ENCODE results near the gene MRPS11.
"Not testable (repeated sequence)": the region's sequence is repeated elsewhere in the genome, so short reads cannot be mapped to it uniquely, and the experiment has no call there.

MRPS11 gene

GRCh38 chr15:88454867-88455810 is 12.4 kb upstream of the MRPS11 start:
- no peak for DNase-seq (ENCODE audit: low read depth)

- DNase-seq (ENCODE audit: low read depth): no peak
These were observed 10.8 kb upstream of the MRPS11 start for GRCh38 chr15:88456733-88457132.

GRCh38 chr15:88463870-88464532 is 3.5 kb upstream of the MRPS11 start:
- no peak for DNase-seq (ENCODE audit: low read depth)

GRCh38 chr15:88465633-88466224 is 1.8 kb upstream of the MRPS11 start:
- no peak for DNase-seq (ENCODE audit: low read depth)

GRCh38 chr15:88467935-88468528 is 524 bp downstream of the MRPS11 start:
- DNase-seq (ENCODE audit: low read depth): no peak

GRCh38 chr15:88468721-88469120 is 1.2 kb downstream of the MRPS11 start:
- DNase-seq (ENCODE audit: low read depth): not testable (repeated sequence)

- no peak for DNase-seq (ENCODE audit: low read depth)
These were observed 1.8 kb downstream of the MRPS11 start for GRCh38 chr15:88469321-88469720.

GRCh38 chr15:88470625-88471372 is 3.3 kb downstream of the MRPS11 start:
- no peak for DNase-seq (ENCODE audit: low read depth)

GRCh38 chr15:88472225-88472624 is 4.7 kb downstream of the MRPS11 start:
- no peak for DNase-seq (ENCODE audit: low read depth)

GRCh38 chr15:88473661-88474293 is 6.3 kb downstream of the MRPS11 start:
- not testable (repeated sequence) for DNase-seq (ENCODE audit: low read depth)

- DNase-seq (ENCODE audit: low read depth): no peak
These were observed 9.1 kb downstream of the MRPS11 start for GRCh38 chr15:88476635-88477060.

- DNase-seq (ENCODE audit: low read depth): no peak
These were observed 9.6 kb downstream of the MRPS11 start for GRCh38 chr15:88477126-88477525.

GRCh38 chr15:88477904-88478303 is 10.4 kb downstream of the MRPS11 start:
- DNase-seq (ENCODE audit: low read depth): no peak

GRCh38 chr15:88479169-88479568 is 11.7 kb downstream of the MRPS11 start:
- no peak for DNase-seq (ENCODE audit: low read depth)

- DNase-seq (ENCODE audit: low read depth): no peak
These were observed 13.5 kb downstream of the MRPS11 start for GRCh38 chr15:88480981-88481380.

GRCh38 chr15:88482263-88482662 is 14.8 kb downstream of the MRPS11 start:
- DNase-seq (ENCODE audit: low read depth): no peak

GRCh38 chr15:88484682-88485331 is 17.3 kb downstream of the MRPS11 start:
- no peak for DNase-seq (ENCODE audit: low read depth)

- no peak for DNase-seq (ENCODE audit: low read depth)
These were observed 19.8 kb downstream of the MRPS11 start for GRCh38 chr15:88487178-88487795.

- DNase-seq (ENCODE audit: low read depth): no peak
These were observed 20.5 kb downstream of the MRPS11 start for GRCh38 chr15:88487796-88488523.

- no peak for DNase-seq (ENCODE audit: low read depth)
These were observed 21.8 kb downstream of the MRPS11 start for GRCh38 chr15:88489321-88489720.

Measured in activated gamma-delta T cell treated with anti-CD3 and anti-CD28 coated beads, Interleukin-2, amount 50 U/mL, for 16 hours (primary cell).